ENCODE results near the gene KIF1C. TPM values are rescaled to one million over a fixed set of nuclear protein-coding genes. Genes with fewer than 3 reads are reported as not detected.

Gene KIF1C
- total RNA-seq, 1 experiment from 2014 or later = 95.9 TPM

DNA sequence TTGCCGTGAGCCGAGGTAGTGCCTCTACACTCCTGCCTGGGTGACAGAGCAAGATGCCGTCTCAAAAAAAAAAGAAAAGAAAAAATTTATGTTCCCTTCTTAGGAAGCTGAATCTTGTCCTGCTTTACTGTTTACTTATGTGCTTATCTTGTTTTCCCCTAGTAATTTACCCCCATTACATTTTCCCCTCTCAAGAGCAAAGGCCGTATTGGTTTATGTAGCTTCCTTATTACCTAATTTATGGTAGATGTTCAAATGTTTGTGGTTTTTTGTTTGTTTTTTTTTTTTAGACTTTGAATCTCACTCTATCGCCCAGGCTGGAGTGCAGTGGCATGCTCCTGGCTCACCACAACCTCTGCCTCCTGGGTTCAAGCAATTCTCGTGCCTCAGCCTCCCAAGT, 47.7 kb downstream of the KIF1C start:
- intact Hi-C loops (cut with micrococcal nuclease; ENCODE audit: unreplicated experiment) = no loop called here

DNA sequence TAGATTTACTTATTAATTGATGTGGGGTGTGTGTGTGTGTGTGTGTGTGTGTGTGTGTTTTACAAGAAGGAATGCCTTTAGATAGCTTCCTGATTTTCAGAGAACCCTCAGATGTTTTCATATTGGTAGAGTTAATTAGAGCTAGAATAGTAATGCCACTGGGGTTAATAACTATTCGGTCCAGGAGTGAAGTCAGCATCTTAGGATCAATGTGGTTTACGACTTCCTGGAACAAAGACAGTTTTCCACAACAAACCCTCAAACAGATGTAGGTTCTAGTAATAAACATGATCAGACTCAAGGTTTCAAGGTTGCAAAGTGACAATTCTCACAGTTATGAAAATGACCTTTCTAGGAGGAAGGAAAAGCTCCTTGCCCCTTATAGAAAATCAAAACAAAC, 49.7 kb downstream of the KIF1C start:
- CTCF ChIA-PET = no interaction called here
- H3K27ac ChIP-seq (ENCODE audit: low read depth, low read length, poor library complexity, severe bottlenecking) = no peak overlapping the region
- H3K36me3 ChIP-seq (ENCODE audit: insufficient read depth, low read length, poor library complexity, severe bottlenecking) = no peaks in the 10 kb centered on the region
- H3K4me3 ChIP-seq (ENCODE audit: low read depth, low read length, poor library complexity, severe bottlenecking) = no peak overlapping the region
- POLR2A ChIA-PET (ENCODE audit: low non-redundant PET) = no interaction called here
- TF ChIP-seq, protein P1, sequence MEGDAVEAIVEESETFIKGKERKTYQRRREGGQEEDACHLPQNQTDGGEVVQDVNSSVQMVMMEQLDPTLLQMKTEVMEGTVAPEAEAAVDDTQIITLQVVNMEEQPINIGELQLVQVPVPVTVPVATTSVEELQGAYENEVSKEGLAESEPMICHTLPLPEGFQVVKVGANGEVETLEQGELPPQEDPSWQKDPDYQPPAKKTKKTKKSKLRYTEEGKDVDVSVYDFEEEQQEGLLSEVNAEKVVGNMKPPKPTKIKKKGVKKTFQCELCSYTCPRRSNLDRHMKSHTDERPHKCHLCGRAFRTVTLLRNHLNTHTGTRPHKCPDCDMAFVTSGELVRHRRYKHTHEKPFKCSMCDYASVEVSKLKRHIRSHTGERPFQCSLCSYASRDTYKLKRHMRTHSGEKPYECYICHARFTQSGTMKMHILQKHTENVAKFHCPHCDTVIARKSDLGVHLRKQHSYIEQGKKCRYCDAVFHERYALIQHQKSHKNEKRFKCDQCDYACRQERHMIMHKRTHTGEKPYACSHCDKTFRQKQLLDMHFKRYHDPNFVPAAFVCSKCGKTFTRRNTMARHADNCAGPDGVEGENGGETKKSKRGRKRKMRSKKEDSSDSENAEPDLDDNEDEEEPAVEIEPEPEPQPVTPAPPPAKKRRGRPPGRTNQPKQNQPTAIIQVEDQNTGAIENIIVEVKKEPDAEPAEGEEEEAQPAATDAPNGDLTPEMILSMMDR (conservative IDR thresholded peaks at IDR 0.05; ENCODE audit: low read depth, low read length) = no peak
- TF ChIP-seq EZH2 (IDR thresholded peaks at IDR 0.05; ENCODE audit: borderline replicate concordance, low read depth, low read length, poor library complexity, severe bottlenecking) = no peak
- intact Hi-C loops (cut with micrococcal nuclease; ENCODE audit: unreplicated experiment) = no loop called here
- H3K4me1 ChIP-seq (ENCODE audit: insufficient read depth, low read length, poor library complexity, severe bottlenecking) = no peaks in the 10 kb centered on the region
- no TSS peak for BruUV-seq (replicated peaks)
- H3K9me3 ChIP-seq (ENCODE audit: low read depth, low read length, poor library complexity, severe bottlenecking) = no peaks in the 10 kb centered on the region
- DNase-seq (ENCODE audit: low spot score) = no peak
- H3K27me3 ChIP-seq (replicated peaks; ENCODE audit: insufficient read depth, low read depth, low read length, poor library complexity) = no peaks in the 10 kb centered on the region

More for the DNA sequence above, 47.7 kb downstream of the KIF1C start:
- Histone ChIP-seq H3K27me3 (replicated peaks; ENCODE audit: insufficient read depth, low read depth, low read length, poor library complexity) (no peaks in the 10 kb centered on the region), H3K36me3 (ENCODE audit: insufficient read depth, low read length, poor library complexity, severe bottlenecking) (no peaks in the 10 kb centered on the region), H3K4me1 (ENCODE audit: insufficient read depth, low read length, poor library complexity, severe bottlenecking) (no peaks in the 10 kb centered on the region), H3K9me3 (ENCODE audit: low read depth, low read length, poor library complexity, severe bottlenecking) (no peaks in the 10 kb centered on the region), H3K4me3 (ENCODE audit: low read depth, low read length, poor library complexity, severe bottlenecking) (no peak overlapping the region), H3K27ac (ENCODE audit: low read depth, low read length, poor library complexity, severe bottlenecking) (no peak overlapping the region)
- ChIA-PET CTCF (no interaction called here), POLR2A (ENCODE audit: low non-redundant PET) (interaction anchor here (0.6 kb wide), 1 partner anchor 627 kb away, joined by 6 read pairs; no protein-coding TSS in a partner anchor)
- no peak for TF ChIP-seq EZH2 (IDR thresholded peaks at IDR 0.05; ENCODE audit: borderline replicate concordance, low read depth, low read length, poor library complexity, severe bottlenecking)
- TF ChIP-seq, protein P1 (conservative IDR thresholded peaks at IDR 0.05; ENCODE audit: low read depth, low read length) = no peak
- BruUV-seq (replicated peaks) = no TSS peak
- DNase-seq (ENCODE audit: low spot score) = no peak

DNA sequence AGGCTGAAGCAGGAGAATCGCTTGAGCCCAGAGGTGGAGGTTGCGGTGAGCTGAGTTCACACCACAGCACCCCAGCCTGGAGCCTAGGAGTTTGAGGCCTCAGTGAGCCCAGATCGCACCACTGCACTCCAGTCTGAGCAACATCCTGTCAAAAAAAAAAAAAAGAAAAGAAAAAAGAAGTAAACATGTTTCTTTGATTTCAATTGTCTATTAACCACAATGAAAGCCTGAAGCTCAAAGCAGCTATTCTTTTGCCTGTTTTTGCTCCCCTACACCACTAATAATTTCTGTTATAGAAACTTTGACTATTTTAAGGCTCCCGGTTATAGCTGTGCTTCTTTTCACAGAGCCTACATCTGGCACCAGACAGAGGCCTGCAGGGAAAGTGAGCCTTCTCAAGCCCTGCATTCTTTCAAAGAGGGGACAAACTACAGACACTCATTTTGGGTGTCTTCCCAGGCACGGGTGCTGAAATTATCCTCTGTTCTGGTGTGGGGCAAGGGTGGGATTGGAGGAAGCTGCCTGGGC, 51.6 kb downstream of the KIF1C start:
- Histone ChIP-seq H3K4me1 (ENCODE audit: insufficient read depth, low read length, poor library complexity, severe bottlenecking) (no peaks in the 10 kb centered on the region), H3K36me3 (ENCODE audit: insufficient read depth, low read length, poor library complexity, severe bottlenecking) (no peaks in the 10 kb centered on the region), H3K9me3 (ENCODE audit: low read depth, low read length, poor library complexity, severe bottlenecking) (no peaks in the 10 kb centered on the region), H3K4me3 (ENCODE audit: low read depth, low read length, poor library complexity, severe bottlenecking) (no peak overlapping the region), H3K27me3 (replicated peaks; ENCODE audit: insufficient read depth, low read depth, low read length, poor library complexity) (no peaks in the 10 kb centered on the region), H3K27ac (ENCODE audit: low read depth, low read length, poor library complexity, severe bottlenecking) (no peak overlapping the region)
- ChIA-PET POLR2A (ENCODE audit: low non-redundant PET) (no interaction called here), CTCF (no interaction called here)
- intact Hi-C loops (cut with micrococcal nuclease; ENCODE audit: unreplicated experiment) = no loop called here
- no TSS peak for BruUV-seq (replicated peaks)
- DNase-seq (ENCODE audit: low spot score) = no peak
- TF ChIP-seq, protein P1 (conservative IDR thresholded peaks at IDR 0.05; ENCODE audit: low read depth, low read length) = no peak
- TF ChIP-seq EZH2 (IDR thresholded peaks at IDR 0.05; ENCODE audit: borderline replicate concordance, low read depth, low read length, poor library complexity, severe bottlenecking) = no peak
